Suprapubic skin (tissue), 4 donors: ENCODE measurements around the gene NFKBIZ. TPM values are rescaled to one million over a fixed set of nuclear protein-coding genes. Genes with fewer than 3 reads are reported as not detected.

Experiments
- DNase-seq, 2 donors: peaks; one replicate each; pipeline ENCODE4 v3.0.0-alpha.2; 2019; ENCODE audit warnings: low spot score in 2 of 2
- H3K27ac ChIP-seq: fragments of 200-600 bp; sonication (generic); one replicate; pipeline ENCODE4 v1.5.1; 2019
- H3K27me3 ChIP-seq: fragments of 200-600 bp; sonication (generic); one replicate; pipeline ENCODE4 v1.5.1; 2019
- H3K36me3 ChIP-seq: fragments of 200-600 bp; sonication (generic); one replicate; pipeline ENCODE4 v1.5.1; 2019
- H3K4me1 ChIP-seq: fragments of 200-600 bp; sonication (generic); one replicate; pipeline ENCODE4 v1.5.1; 2019
- H3K4me3 ChIP-seq: fragments of 200-600 bp; sonication (generic); one replicate; pipeline ENCODE4 v1.5.1; 2019; ENCODE audit warnings: mild to moderate bottlenecking
- H3K9me3 ChIP-seq: fragments of 200-600 bp; sonication (generic); one replicate; pipeline ENCODE4 v1.5.1; 2019
- EP300 ChIP-seq: sonication (generic); formaldehyde crosslinking; IDR thresholded peaks from one replicate; pipeline ENCODE4 v1.6.1; 2017; ENCODE audit warnings: antibody characterized with exemption
- POLR2A ChIP-seq, 2 donors: fragments of 450-650 bp; IDR thresholded peaks; one replicate each; pipeline ENCODE4 v1.6.1; 2017; ENCODE audit warnings: antibody characterized with exemption in 2 of 2, mild to moderate bottlenecking in 2 of 2, moderate library complexity in 2 of 2
- POLR2AphosphoS5 ChIP-seq, 3 donors: sonication (generic); formaldehyde crosslinking; IDR thresholded peaks; one replicate each; pipeline ENCODE4 v1.6.1; 2017; ENCODE audit warnings: antibody characterized with exemption in 3 of 3
- WGBS: methylation state at CpG from one replicate; pipeline ENCODE4 v1.1.5; 2018; 5-methylcytosine and 5-hydroxymethylcytosine counted together
- total RNA-seq, 4 donors: library from RNA; depleted of rRNA; stranded (reverse); fragments of >200 nt; gene quantifications; one replicate each; pipeline ENCODE4 v1.1.0, GENCODE V29; 2016
- TF ChIP-seq, protein P1 (sequence below), 2 donors: fragments of 200-600 bp in 1 of 2; fragments of 450-650 bp in 1 of 2; sonication (generic) in 1 of 2; IDR thresholded peaks; one replicate each; pipeline ENCODE4 v1.5.1; 2016 to 2019; ENCODE audit warnings: antibody characterized with exemption in 2 of 2, mild to moderate bottlenecking in 1 of 2, moderate library complexity in 1 of 2

Gene NFKBIZ
- total RNA-seq, 4 donors from 2014 or later: 142 to 311 (median 159) TPM

DNA sequence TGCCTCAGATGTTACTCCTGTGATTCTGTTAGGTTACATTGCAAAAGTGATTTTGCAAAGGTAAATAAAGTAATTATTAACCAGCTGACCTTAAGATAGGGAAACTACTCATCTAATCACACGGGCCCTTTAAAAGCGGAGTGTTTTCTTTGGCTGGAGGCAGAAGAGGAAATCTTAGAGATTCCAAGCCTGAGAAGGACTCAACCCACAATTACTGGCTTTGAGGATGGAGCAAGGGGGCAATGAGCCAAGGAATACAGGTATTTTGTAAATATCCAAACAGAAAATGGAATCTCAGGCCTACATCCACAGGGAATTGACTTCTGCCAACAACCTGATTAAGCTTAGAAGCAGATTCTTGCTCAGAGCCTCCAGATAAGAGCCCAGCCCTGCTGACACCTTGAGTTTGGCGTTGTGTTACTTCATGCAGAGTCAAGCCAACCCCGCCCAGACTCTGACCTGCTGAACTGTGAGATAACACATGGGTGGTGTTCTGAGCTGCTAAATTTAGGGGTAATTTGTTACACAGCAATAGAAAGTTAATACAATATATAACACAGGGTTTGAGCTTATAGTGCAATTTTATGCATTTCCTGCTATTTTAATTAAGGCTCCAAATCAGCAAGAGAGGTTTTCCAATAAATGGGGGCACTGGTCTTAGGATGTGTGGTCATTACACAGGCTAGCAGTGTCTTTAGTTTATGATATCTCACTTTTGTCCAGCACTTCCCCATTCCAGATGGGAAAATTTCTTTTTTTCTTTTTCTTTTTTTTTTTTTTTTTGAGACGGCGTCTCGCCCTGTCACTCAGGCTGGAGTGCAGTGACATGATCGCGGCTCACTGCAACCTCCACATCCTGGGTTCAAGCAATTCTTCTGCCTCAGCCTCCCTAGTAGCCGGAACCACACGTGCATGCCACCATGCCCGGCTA lies 19.5 kb downstream of the NFKBIZ start:
- Histone ChIP-seq H3K4me1 (peaks cover 30% of the 10 kb centered on the region), H3K9me3 (no peaks in the 10 kb centered on the region), H3K27ac (peak overlapping the region; percentile 56), H3K27me3 (no peaks in the 10 kb centered on the region), H3K4me3 (no peak overlapping the region), H3K36me3 (no peaks in the 10 kb centered on the region)
- no peak for DNase-seq
- TF ChIP-seq EP300: no peak
- TF ChIP-seq, protein P1, sequence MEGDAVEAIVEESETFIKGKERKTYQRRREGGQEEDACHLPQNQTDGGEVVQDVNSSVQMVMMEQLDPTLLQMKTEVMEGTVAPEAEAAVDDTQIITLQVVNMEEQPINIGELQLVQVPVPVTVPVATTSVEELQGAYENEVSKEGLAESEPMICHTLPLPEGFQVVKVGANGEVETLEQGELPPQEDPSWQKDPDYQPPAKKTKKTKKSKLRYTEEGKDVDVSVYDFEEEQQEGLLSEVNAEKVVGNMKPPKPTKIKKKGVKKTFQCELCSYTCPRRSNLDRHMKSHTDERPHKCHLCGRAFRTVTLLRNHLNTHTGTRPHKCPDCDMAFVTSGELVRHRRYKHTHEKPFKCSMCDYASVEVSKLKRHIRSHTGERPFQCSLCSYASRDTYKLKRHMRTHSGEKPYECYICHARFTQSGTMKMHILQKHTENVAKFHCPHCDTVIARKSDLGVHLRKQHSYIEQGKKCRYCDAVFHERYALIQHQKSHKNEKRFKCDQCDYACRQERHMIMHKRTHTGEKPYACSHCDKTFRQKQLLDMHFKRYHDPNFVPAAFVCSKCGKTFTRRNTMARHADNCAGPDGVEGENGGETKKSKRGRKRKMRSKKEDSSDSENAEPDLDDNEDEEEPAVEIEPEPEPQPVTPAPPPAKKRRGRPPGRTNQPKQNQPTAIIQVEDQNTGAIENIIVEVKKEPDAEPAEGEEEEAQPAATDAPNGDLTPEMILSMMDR (IDR thresholded peaks at IDR 0.05): no peak
- WGBS: 82% methylated on average over 12 of the region's 12 CpGs

DNA sequence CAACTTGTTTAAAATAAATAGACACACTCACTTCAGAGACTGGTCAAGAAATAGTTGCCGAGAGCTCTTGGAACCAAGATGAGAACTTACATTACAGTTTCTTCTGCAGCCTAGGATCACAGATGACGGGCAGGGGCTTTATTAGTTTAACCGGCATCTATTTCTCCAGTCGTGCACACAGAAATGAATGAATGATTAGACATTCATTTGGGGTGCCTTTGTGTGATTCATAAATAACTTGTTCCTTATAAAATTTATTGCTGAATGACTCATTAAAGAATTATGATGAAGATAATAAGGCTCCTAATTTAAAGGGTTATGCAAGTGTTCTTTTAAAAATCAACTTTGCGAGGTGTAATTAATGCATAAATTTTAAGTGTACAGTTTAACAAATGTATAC lies 20.8 kb downstream of the NFKBIZ start:
- Histone ChIP-seq H3K9me3 (no peaks in the 10 kb centered on the region), H3K4me3 (no peak overlapping the region), H3K4me1 (peaks cover 30% of the 10 kb centered on the region), H3K27ac (no peak overlapping the region), H3K27me3 (no peaks in the 10 kb centered on the region), H3K36me3 (no peaks in the 10 kb centered on the region)
- no peak for TF ChIP-seq POLR2A (IDR thresholded peaks at IDR 0.05)
- TF ChIP-seq POLR2AphosphoS5 (IDR thresholded peaks at IDR 0.05): no peak
- TF ChIP-seq EP300: no peak
- TF ChIP-seq, protein P1 (IDR thresholded peaks at IDR 0.05): no peak
- 59% methylated on average over 5 of the region's 5 CpGs for WGBS
- DNase-seq: no peak

DNA sequence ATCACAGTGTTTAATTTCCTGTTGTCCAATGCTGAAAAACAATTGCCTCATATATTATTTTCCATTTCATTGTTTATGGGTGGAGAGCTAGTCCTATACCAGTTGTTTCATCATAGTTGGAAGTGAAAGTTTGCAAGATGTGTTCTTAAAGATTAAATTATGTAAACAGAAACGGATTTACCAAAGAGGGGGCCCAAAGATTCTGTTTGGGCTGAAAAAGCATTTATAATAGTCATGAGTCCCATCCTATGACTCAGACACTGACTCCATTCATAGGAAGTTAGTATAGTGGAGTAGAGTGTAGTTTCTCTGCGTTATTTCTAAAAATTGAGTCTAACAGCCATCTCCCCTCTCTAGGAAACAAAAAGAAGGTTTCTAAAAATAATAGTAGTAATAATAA lies 24.3 kb downstream of the NFKBIZ start:
- 79% methylated on average over 2 of the region's 2 CpGs for WGBS
- DNase-seq: no peak
- Histone ChIP-seq H3K27ac (no peak overlapping the region), H3K4me3 (no peak overlapping the region), H3K9me3 (no peaks in the 10 kb centered on the region), H3K36me3 (no peaks in the 10 kb centered on the region), H3K27me3 (no peaks in the 10 kb centered on the region), H3K4me1 (peaks cover 21% of the 10 kb centered on the region)
- TF ChIP-seq POLR2AphosphoS5 (IDR thresholded peaks at IDR 0.05): no peak
- TF ChIP-seq, protein P1 (IDR thresholded peaks at IDR 0.05): no peak
- no peak for TF ChIP-seq POLR2A (IDR thresholded peaks at IDR 0.05)
- no peak for TF ChIP-seq EP300

DNA sequence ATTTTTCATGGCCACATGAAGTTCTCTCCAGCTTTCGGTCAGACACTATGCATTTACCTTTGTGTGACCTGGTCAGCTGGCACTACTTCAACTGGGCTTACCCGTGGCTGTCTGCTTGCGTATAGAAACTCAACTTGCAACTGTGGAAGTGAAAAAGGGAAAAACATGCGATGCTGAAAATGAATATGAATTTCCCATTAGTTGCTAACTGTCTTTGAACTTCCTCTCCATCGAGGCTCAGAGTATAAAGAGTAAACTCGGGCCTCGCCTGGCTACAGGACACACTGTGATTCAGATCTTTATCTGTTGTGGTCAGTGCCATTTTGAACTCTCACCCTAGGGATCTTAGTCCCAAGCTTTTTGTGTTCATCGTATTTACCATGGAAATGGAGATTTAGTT lies 26.8 kb downstream of the NFKBIZ start:
- TF ChIP-seq, protein P1 (IDR thresholded peaks at IDR 0.05): no peak
- Histone ChIP-seq H3K4me3 (no peak overlapping the region), H3K4me1 (peaks cover 24% of the 10 kb centered on the region), H3K27ac (no peak overlapping the region), H3K36me3 (no peaks in the 10 kb centered on the region), H3K27me3 (no peaks in the 10 kb centered on the region), H3K9me3 (no peaks in the 10 kb centered on the region)
- WGBS: 76% methylated on average over 8 of the region's 8 CpGs
- no peak for DNase-seq

DNA sequence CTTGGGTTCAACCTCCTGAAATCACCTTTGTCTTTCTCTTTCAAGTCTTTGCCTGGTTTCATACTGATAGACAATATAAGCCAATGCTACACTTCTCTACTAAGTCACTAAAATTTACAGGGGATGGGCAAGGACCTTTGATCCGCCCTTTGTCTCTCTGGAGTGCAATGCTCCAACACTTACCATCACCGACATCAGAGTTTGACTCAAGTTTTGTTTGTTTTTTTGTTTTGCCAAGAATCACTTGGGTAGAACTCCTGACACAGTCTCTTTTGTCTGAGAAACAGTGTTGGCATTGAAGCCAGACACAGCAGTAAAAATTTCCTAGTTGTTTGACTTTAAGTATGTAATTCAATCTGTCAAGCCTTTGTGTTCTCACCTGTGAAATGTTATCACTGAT lies 29.3 kb downstream of the NFKBIZ start:
- Histone ChIP-seq H3K4me3 (no peak overlapping the region), H3K9me3 (no peaks in the 10 kb centered on the region), H3K27me3 (no peaks in the 10 kb centered on the region), H3K36me3 (no peaks in the 10 kb centered on the region), H3K27ac (peak overlapping the region; percentile 38), H3K4me1 (peaks cover 24% of the 10 kb centered on the region)
- WGBS: 52% methylated on average over 2 of the region's 2 CpGs
- TF ChIP-seq, protein P1 (IDR thresholded peaks at IDR 0.05): no peak
- TF ChIP-seq EP300: no peak
- no peak for TF ChIP-seq POLR2A (IDR thresholded peaks at IDR 0.05)
- TF ChIP-seq POLR2AphosphoS5 (IDR thresholded peaks at IDR 0.05): no peak
- no peak for DNase-seq
